HepG2 (cell line): Measurements from ENCODE around the gene CYP26A1. TPM values are rescaled to one million over a fixed set of nuclear protein-coding genes. Genes with fewer than 3 reads are reported as not detected.

ENCODE experiments used
- ATAC-seq: fragments of 200-7000 bp; cut with Tn5 transposase; 3 replicates; pipeline ENCODE4 v1.9.1; 2020; ENCODE audit warnings: mild to moderate bottlenecking, moderate library complexity
- BruUV-seq: library from RNA; stranded (reverse); fragments of 400-500 nt; replicated peaks from 2 replicates; lab custom pipeline; 2021; lab: Mats Ljungman, UMichigan
- CTCF ChIA-PET: fragments of 300-600 bp; formaldehyde crosslinking; extraction: SDS; loops from one replicate; lab custom pipeline; 2021; ENCODE audit warnings: low total read pairs, inconsistent platforms, low intra/inter-chr PET ratio; lab: Yijun Ruan, JAX
- POLR2A ChIA-PET: fragments of 350-600 bp; sonication (Branson Sonifier 250); formaldehyde crosslinking; loops from one replicate; lab custom pipeline; 2020; ENCODE audit warnings: antibody characterized with exemption, inconsistent platforms; lab: Yijun Ruan, JAX
- DNase-seq: peaks from one replicate; pipeline ENCODE4 v3.0.0-alpha.2; 2015; ENCODE audit warnings: low spot score
- FAIRE-seq: peaks from 3 replicates; lab custom pipeline; 2011; peaks lifted over from hg19 to GRCh38; lab: Jason Lieb, UNC
- H2AFZ ChIP-seq: one replicate; pipeline ENCODE4 v1.6.1; 2011; ENCODE audit warnings: low read length, inconsistent platforms
- H3K27ac ChIP-seq: fragments of 300-600 bp; 3 replicates; pipeline ENCODE4 v1.8.0; 2011; ENCODE audit warnings: mixed run types, mild to moderate bottlenecking, mixed read lengths, low read length, inconsistent platforms; ENCODE audit not compliant: insufficient read depth; ENCODE audit errors: extremely low read length
- H3K27me3 ChIP-seq, 2 experiments: fragments of 200-600 bp in 1 of 2; 2 replicates in 1 of 2; 3 replicates in 1 of 2; pipeline versions ENCODE4 v1.6.0 to v1.8.0; 2011; ENCODE audit warnings: low read length in 2 of 2, mild to moderate bottlenecking in 2 of 2, moderate library complexity in 2 of 2, inconsistent platforms in 1 of 2; ENCODE audit not compliant: insufficient read depth in 2 of 2, control insufficient read depth in 1 of 2
- H3K36me3 ChIP-seq, 2 experiments: fragments of 200-600 bp in 1 of 2; replicated peaks in 1 of 2; 2 replicates in 1 of 2; 3 replicates in 1 of 2; pipeline versions ENCODE4 v1.5.1 to v1.8.0; 2011; ENCODE audit warnings: low read length in 2 of 2, inconsistent platforms in 1 of 2; ENCODE audit not compliant: insufficient read depth in 2 of 2, control insufficient read depth in 1 of 2
- H3K4me1 ChIP-seq: 2 replicates; pipeline ENCODE4 v1.5.1; 2012; ENCODE audit warnings: low read length, inconsistent platforms; ENCODE audit not compliant: insufficient read depth
- H3K4me2 ChIP-seq: 2 replicates; pipeline ENCODE4 v1.6.0; 2011; ENCODE audit warnings: low read depth, low read length, inconsistent platforms
- H3K4me3 ChIP-seq, 3 experiments: fragments of 200-600 bp in 1 of 3; sonication (generic), shearing (Covaris generic) in 1 of 3; replicated peaks in 1 of 3; 2 replicates each; pipeline ENCODE4 v1.5.1; 2011 to 2016; ENCODE audit warnings: low read length in 3 of 3, inconsistent platforms in 2 of 3, low read depth in 2 of 3, mild to moderate bottlenecking in 2 of 3, control low read depth in 1 of 3, mixed read lengths in 1 of 3; ENCODE audit not compliant: insufficient read depth in 1 of 3
- H3K79me2 ChIP-seq: one replicate; pipeline ENCODE4 v1.6.1; 2011; ENCODE audit warnings: low read length, inconsistent platforms; ENCODE audit not compliant: insufficient read depth
- H3K9ac ChIP-seq: 2 replicates; pipeline ENCODE4 v1.6.0; 2011; ENCODE audit warnings: mild to moderate bottlenecking, low read depth, low read length, inconsistent platforms; ENCODE audit not compliant: insufficient read depth
- H3K9me3 ChIP-seq: 2 replicates; pipeline ENCODE4 v1.5.1; 2012; ENCODE audit warnings: mild to moderate bottlenecking, low read length
- H4K20me1 ChIP-seq: 2 replicates; pipeline ENCODE4 v1.6.0; 2011; ENCODE audit warnings: inconsistent platforms, mild to moderate bottlenecking, low read length, moderate library complexity; ENCODE audit not compliant: insufficient read depth
- ATAD3A ChIP-seq: sonication (generic); formaldehyde crosslinking; IDR thresholded peaks from 2 replicates; pipeline ENCODE4 v1.4.0; 2020; ENCODE audit warnings: missing genetic modification reagents
- GFI1 ChIP-seq: sonication (generic); formaldehyde crosslinking; IDR thresholded peaks from 2 replicates; pipeline ENCODE4 v1.5.0; 2020; ENCODE audit warnings: missing genetic modification reagents, mild to moderate bottlenecking, borderline replicate concordance
- NR1H2 ChIP-seq: sonication (generic); formaldehyde crosslinking; IDR thresholded peaks from 2 replicates; pipeline ENCODE4 v1.8.1; 2022; ENCODE audit warnings: low read depth, missing genetic modification reagents, borderline replicate concordance
- PPARG ChIP-seq: conservative IDR thresholded peaks from 2 replicates; pipeline ENCODE4 v1.6.1; 2016; ENCODE audit warnings: missing biosample characterization, missing genetic modification reagents
- ZNF354B ChIP-seq: sonication (generic); formaldehyde crosslinking; IDR thresholded peaks from 2 replicates; pipeline ENCODE4 v1.8.0; 2022; ENCODE audit warnings: mild to moderate bottlenecking, missing genetic modification reagents
- ZNF546 ChIP-seq: sonication (generic); formaldehyde crosslinking; conservative IDR thresholded peaks from 2 replicates; pipeline ENCODE4 v1.8.1; 2023; ENCODE audit warnings: mild to moderate bottlenecking, missing genetic modification reagents
- ZNF563 ChIP-seq: sonication (generic); formaldehyde crosslinking; IDR thresholded peaks from 2 replicates; pipeline ENCODE4 v1.8.0; 2022; ENCODE audit warnings: mild to moderate bottlenecking, moderate library complexity, missing genetic modification reagents
- WGBS: methylation state at CpG from one replicate; pipeline ENCODE4 v1.1.6; 2017; ENCODE audit warnings: low lambda C conversion rate; 5-methylcytosine and 5-hydroxymethylcytosine counted together
- in situ Hi-C: cut with HindIII; loops from 2 replicates; pipeline ENCODE4 v1.10.0; 2017; ENCODE audit warnings: low pct_unique_long_range_greater_than_20kb; ENCODE audit not compliant: extremely low pct_ligation_motif_present
- intact Hi-C: fragments of 100-400 bp; cut with micrococcal nuclease; formaldehyde crosslinking; loops from one replicate; pipeline ENCODE4 v1.10.0; 2022; ENCODE audit not compliant: unreplicated experiment
- polyA plus RNA-seq, 8 experiments: library from polyadenylated mRNA; depleted of rRNA in 3 of 8; stranded (reverse) in 7 of 8; unstranded in 1 of 8; fragments of >200 nt; fragmentation: Illumina TruSeq in 4 of 8; extraction: Trizol in 4 of 8; gene quantifications; 2 replicates each; pipeline versions ENCODE4 v1.2.1 to v1.2.3, GENCODE V29; 2011 to 2016; ENCODE audit warnings: low read depth in 4 of 8, missing spikeins in 1 of 8, mixed read lengths in 1 of 8; ENCODE audit not compliant: insufficient read depth in 1 of 8
- total RNA-seq, 5 experiments: library from RNA; depleted of rRNA; stranded (reverse); fragments of >200 nt; fragmentation: Illumina TruSeq; extraction: Trizol; gene quantifications; 2 replicates each; pipeline ENCODE4 v1.2.3, GENCODE V29; 2016; ENCODE audit warnings: low read depth in 1 of 5
- TF ChIP-seq, protein P1 (sequence below): sonication (generic); formaldehyde crosslinking; IDR thresholded peaks from 2 replicates; pipeline ENCODE4 v1.4.0; 2020; ENCODE audit warnings: missing genetic modification reagents
- TF ChIP-seq, protein P2 (sequence below): sonication (generic); formaldehyde crosslinking; IDR thresholded peaks from 2 replicates; pipeline ENCODE4 v1.5.1; 2020; ENCODE audit warnings: mild to moderate bottlenecking, missing genetic modification reagents, moderate library complexity

The CYP26A1 gene
- total and polyA plus RNA-seq, 2 of the 13 experiments (the other 11 are each of a cell fraction or from before 2014, with no cell fraction given) = 0.15 TPM; not detected in 1

DNA sequence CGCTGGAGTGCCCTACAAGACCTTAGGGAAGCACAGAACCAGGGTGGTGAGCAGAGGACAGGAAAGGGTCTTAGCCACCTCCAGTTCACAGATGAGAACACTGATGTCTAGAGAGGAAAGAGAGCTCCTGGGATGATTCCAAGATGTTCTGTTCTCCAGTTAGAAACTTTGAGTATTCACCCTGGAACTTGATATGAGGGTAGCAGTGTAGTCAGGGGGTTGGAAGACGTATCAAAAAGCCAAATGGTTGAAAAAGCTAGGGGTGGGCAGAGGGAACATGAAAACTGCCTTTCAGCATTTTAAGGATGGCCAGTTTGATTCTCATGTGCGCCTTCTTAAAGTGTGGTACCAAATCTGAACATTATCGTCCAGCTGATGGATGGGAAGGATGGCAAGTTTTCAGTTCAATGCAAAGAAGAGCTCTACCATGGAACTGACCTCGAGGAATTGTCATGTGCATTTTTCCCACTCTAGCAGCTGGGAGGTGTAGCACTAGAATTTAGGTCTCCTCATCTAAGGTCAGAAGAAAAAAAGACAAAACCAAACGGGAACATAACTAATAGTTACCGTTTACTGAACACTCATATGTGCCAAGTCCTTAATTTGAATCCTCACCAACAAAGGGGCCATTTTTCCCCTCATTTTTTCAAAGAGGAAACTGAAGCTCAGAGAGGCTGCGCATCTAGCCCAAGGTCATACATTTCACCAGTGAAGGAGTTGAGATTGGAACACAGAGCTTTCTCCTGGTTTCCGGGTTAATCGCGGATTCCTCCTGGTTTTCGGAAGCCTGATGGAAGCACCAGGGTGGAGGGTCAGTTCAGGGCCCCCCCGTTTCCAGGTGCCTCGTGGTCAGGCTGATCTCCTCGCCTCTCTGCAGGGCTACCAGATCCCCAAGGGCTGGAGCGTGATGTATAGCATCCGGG is 6.0 kb upstream of the CYP26A1 start:
- no peak for DNase-seq
- Histone ChIP-seq H3K4me1 (peaks cover 17% of the 10 kb centered on the region), H3K9ac (no peak overlapping the region), H3K27me3 (peaks cover 3 to 31% of the 10 kb centered on the region in 2 experiments), H2AFZ (no peak overlapping the region), H3K27ac (no peak overlapping the region), H3K4me3 (no peak overlapping the region), H3K36me3 (no peaks in the 10 kb centered on the region), H4K20me1 (no peaks in the 10 kb centered on the region), H3K9me3 (no peaks in the 10 kb centered on the region), H3K4me2 (no peak overlapping the region), H3K79me2 (no peaks in the 10 kb centered on the region)
- intact Hi-C loops (no loop called here), in situ Hi-C loops (no loop called here)
- CTCF ChIA-PET = no interaction called here
- POLR2A ChIA-PET = no interaction called here
- BruUV-seq = no TSS peak
- ATAC-seq = no peak
- 49% methylated on average over 15 of the region's 17 CpGs for WGBS
- no peak for TF ChIP-seq GFI1 (CRISPR knock-in tag)
- TF ChIP-seq, protein P1, sequence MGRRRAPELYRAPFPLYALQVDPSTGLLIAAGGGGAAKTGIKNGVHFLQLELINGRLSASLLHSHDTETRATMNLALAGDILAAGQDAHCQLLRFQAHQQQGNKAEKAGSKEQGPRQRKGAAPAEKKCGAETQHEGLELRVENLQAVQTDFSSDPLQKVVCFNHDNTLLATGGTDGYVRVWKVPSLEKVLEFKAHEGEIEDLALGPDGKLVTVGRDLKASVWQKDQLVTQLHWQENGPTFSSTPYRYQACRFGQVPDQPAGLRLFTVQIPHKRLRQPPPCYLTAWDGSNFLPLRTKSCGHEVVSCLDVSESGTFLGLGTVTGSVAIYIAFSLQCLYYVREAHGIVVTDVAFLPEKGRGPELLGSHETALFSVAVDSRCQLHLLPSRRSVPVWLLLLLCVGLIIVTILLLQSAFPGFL (CRISPR knock-in tag) = no peak
- TF ChIP-seq PPARG (CRISPR knock-in tag) = no peak
- TF ChIP-seq ZNF563 (CRISPR knock-in tag) = no peak
- no peak for TF ChIP-seq ZNF546 (CRISPR knock-in tag)
- TF ChIP-seq NR1H2 (CRISPR knock-in tag) = no peak
- TF ChIP-seq ZNF354B (CRISPR knock-in tag) = no peak
- TF ChIP-seq ATAD3A (CRISPR knock-in tag) = no peak
- TF ChIP-seq, protein P2, sequence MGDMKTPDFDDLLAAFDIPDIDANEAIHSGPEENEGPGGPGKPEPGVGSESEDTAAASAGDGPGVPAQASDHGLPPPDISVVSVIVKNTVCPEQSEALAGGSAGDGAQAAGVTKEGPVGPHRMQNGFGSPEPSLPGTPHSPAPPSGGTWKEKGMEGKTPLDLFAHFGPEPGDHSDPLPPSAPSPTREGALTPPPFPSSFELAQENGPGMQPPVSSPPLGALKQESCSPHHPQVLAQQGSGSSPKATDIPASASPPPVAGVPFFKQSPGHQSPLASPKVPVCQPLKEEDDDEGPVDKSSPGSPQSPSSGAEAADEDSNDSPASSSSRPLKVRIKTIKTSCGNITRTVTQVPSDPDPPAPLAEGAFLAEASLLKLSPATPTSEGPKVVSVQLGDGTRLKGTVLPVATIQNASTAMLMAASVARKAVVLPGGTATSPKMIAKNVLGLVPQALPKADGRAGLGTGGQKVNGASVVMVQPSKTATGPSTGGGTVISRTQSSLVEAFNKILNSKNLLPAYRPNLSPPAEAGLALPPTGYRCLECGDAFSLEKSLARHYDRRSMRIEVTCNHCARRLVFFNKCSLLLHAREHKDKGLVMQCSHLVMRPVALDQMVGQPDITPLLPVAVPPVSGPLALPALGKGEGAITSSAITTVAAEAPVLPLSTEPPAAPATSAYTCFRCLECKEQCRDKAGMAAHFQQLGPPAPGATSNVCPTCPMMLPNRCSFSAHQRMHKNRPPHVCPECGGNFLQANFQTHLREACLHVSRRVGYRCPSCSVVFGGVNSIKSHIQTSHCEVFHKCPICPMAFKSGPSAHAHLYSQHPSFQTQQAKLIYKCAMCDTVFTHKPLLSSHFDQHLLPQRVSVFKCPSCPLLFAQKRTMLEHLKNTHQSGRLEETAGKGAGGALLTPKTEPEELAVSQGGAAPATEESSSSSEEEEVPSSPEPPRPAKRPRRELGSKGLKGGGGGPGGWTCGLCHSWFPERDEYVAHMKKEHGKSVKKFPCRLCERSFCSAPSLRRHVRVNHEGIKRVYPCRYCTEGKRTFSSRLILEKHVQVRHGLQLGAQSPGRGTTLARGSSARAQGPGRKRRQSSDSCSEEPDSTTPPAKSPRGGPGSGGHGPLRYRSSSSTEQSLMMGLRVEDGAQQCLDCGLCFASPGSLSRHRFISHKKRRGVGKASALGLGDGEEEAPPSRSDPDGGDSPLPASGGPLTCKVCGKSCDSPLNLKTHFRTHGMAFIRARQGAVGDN (CRISPR knock-in tag) = no peak
- FAIRE-seq = no peak
